Epithelial cell of proximal tubule (primary cell): ENCODE results near the gene RGP1. TPM values are rescaled to one million over a fixed set of nuclear protein-coding genes. Genes with fewer than 3 reads are reported as not detected.

Experiments
- DNase-seq: peaks from one replicate; pipeline ENCODE4 v3.0.0-alpha.2; 2011; ENCODE audit warnings: low read depth
- H3K4me3 ChIP-seq: 2 replicates; pipeline ENCODE4 v1.5.1; 2011; ENCODE audit warnings: low read depth, mild to moderate bottlenecking, low read length
- total RNA-seq: library from RNA; depleted of rRNA; stranded (reverse); fragments of >200 nt; gene quantifications from 2 replicates; pipeline ENCODE4 v1.2.3, GENCODE V29; 2015
- TF ChIP-seq, protein P1 (sequence below): conservative IDR thresholded peaks from 2 replicates; pipeline ENCODE4 v1.5.1; 2012; ENCODE audit warnings: low read depth, mild to moderate bottlenecking, low read length

Gene RGP1
- total RNA-seq, 1 donor from 2014 or later: 14.9 TPM

DNA sequence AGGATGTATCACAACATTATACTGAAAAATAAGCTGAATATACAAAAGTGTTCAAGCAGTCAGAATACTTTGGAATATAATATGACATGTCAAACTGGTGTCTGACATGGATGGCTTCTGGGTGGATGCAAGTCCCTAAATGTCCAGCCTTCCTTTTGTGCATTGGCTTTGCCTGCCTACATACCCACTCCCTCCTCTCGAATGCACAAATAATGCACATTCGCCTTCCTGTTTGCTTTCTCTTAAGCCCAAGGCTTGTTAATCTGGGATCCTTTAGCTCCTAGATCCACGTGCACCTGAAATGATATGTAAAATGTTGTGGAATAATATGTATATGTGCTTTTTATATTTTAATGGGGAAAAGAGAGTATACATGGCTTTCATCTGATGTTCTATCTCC lies 29.4 kb downstream of the RGP1 start:
- TF ChIP-seq, protein P1, sequence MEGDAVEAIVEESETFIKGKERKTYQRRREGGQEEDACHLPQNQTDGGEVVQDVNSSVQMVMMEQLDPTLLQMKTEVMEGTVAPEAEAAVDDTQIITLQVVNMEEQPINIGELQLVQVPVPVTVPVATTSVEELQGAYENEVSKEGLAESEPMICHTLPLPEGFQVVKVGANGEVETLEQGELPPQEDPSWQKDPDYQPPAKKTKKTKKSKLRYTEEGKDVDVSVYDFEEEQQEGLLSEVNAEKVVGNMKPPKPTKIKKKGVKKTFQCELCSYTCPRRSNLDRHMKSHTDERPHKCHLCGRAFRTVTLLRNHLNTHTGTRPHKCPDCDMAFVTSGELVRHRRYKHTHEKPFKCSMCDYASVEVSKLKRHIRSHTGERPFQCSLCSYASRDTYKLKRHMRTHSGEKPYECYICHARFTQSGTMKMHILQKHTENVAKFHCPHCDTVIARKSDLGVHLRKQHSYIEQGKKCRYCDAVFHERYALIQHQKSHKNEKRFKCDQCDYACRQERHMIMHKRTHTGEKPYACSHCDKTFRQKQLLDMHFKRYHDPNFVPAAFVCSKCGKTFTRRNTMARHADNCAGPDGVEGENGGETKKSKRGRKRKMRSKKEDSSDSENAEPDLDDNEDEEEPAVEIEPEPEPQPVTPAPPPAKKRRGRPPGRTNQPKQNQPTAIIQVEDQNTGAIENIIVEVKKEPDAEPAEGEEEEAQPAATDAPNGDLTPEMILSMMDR: no peak
- H3K4me3 ChIP-seq: no peak overlapping the region
- DNase-seq: no peak

DNA sequence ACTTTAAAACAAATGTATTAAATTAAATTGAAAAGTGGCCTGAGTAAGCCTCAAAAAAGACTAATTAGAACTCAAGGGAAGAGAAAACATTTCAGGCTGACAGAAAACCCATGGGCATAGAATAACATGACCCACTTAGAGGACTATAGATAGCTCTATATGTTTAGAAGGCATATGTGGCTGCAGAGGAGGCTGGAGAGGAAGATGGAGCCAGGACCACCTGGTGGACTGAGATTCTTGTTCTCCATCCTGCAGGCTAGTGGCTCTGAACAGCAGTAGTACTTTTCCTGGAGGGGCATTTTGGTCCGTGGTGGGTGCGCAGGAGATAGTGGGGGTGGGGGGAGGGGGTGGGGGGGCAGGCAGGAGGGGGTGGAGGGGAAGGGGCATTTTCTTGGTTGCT lies 32.0 kb downstream of the RGP1 start:
- DNase-seq: no peak
- TF ChIP-seq, protein P1: no peak
- H3K4me3 ChIP-seq: no peak overlapping the region

DNA sequence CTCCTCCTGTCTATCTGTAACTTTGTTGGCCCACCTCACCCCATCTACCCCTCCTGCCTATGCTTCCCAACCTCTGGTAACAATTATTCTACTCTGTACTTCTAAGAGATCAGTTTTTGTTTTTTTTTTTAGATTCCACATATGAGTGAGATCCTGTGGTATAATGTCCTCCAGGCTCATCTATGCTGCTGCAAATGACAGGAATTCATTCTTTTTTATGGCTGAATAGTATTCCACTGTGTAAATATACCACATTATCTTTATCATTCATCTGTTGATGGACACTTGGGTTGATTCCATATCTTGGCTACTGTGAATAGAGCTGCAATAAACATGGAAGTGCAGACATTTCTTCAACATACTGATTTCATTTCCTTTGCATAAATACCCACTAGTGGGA lies 34.3 kb downstream of the RGP1 start:
- no peak for DNase-seq
- TF ChIP-seq, protein P1: no peak
- H3K4me3 ChIP-seq: no peak overlapping the region

DNA sequence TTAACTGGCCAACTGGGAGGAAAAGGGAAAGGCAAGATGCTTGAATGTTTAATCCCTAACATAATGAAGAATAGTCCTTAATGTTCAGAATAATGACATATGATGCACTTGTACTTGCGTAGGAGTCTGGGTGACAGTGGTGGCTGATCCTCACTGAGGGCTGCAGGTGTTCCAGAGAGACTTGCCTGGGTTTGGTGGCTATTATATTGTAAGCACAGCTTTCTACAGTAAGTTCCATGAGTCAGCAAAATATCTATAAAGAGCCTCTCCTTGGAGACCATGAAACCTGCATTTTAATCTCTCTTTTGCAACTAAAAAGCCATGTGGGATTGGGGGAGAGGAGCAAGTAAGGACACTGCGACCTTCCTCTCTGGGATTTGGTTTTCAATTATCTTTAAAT lies 40.5 kb downstream of the RGP1 start:
- TF ChIP-seq, protein P1: no peak
- DNase-seq: no peak
- no peak overlapping the region for H3K4me3 ChIP-seq

DNA sequence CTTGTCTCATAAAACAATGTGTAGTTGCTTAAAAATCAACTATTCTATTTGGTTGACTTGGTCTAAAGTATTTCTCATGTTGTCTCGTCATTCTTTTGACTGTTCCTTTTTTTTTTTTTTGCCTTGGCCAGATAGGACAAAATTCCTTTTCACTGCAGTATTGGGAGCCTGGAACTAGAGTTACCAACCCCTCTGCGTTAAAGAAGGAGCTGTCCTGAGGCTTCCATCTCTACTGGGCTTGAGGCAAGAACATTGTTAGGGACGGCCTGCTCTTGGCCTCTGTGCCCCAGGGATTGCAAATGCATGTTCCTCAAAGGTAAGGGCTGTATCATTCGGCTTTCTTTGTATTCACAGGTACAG lies 40.9 kb downstream of the RGP1 start:
- H3K4me3 ChIP-seq: no peak overlapping the region
- TF ChIP-seq, protein P1: no peak
- no peak for DNase-seq

DNA sequence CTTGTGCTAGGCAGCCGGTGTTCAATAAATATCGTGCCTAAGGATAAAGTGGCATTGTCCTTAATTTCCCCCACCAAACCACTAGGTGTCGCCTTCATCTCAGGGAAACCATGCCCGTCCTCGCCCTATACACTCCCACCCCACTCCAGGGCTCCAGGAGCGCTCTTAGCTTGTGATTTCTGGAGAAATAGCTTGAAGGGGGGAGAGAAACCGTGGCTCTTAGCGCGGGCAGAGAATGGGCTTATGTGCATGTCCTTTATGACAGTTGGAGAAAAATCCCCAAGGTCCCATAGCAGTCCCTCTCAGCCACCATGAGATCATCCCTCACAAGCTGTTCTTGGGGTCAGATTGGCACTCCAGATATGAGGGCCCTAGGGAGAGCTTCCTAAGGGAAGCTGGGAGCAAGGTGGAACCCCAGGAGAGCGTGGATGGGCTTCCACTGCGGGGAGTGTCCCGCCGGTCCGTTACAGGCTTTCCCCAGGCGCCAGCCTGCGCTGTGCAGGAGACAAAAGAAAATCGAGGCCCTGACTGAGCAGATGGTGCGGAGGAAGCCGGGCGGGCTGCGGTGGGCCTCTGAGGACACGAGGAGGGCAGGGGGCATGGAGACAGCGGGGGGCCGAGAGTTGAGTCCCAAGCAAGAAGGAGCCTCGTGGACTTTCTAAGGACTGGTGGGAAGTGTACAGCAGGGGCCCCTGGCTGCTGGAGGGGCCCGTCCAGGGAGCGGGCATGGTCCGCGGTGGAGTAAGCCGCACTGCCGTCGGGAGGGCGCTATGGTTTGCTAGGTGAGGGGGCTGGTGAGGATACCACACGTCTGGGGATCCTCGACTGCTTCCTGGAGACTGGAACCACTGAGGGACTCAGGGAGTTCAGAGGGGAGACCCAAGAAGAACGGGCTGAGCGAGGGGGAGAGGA lies 41.6 kb downstream of the RGP1 start:
- no peak for DNase-seq
- peak overlapping the region; percentile 27 for H3K4me3 ChIP-seq
- TF ChIP-seq, protein P1: peak; percentile 89
